DMS153 (cell line): ENCODE data around the gene GFY.
A peak's percentile ranks its signal among the peaks of the same experiment; 100 is the strongest.

ENCODE experiments used
- DNase-seq: peaks from one replicate; lab custom pipeline; 2025; lab: John Stamatoyannopoulos, UW

Gene GFY

DNA sequence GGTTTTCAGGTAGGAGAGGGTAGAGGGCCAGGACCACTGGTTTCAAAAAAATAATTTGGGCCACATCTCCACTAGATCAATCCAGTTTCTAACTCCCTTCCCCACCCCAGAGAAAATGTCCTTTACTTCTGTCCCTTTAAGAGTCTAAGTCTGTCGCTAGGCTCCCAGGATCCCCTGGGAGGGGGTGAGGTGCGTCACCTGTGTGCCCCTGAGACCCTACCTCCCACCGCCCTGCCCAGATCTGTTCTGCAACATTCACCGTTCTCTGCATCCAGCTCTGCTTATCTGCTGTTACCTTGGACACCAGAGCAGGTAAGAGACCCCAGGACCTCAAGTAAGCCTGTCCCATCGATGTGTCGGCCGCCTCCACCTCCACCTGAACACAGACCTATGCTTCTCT lies at the start of gene GFY:
Gene GFY, plus strand, starts transcription at position 211 of the 400 bp plus-strand sequence. CDS start 1,043 bp downstream, outside the sequence.
- no peak for DNase-seq

DNA sequence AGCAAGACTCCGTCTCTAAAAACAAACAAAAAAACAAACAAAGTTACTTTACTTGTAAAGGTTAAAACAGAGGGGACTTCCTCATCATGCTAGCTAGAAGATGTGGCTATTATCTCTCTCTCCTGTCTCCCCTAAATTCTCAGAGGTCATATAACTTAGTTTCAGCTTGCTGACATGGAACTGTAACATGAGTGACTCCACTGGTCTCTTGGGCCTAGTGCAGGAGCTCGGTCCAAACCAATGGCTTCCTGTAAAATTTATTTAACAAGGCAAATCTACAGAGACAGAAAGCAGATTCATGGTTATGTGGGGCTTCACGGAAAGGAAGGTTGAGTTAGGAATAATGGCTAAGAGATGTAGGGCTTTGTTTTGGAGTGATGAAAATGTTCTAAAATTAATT lies 46.7 kb upstream of the GFY start:
- no peak for DNase-seq

DNA sequence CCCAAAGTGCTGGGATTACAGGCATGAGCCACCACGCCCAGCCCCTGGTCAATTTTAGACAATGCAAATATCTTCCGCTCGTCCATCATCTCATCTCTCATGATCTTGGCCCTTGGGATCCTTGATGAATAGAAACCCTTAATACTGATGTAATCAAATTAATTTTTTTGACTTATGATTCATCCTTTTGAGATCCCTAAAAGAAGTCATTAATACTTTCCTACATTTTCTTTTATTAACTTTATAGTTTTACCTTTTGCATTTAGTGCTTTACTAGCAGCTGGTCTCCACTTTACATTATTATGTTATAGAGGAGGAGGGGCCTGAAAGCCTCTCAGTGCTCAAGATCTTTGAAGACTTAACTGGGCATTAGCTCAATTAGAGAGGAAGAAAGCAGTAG lies 44.8 kb upstream of the GFY start:
- no peak for DNase-seq

- no peak for DNase-seq
Observed at GRCh38 chr19:49382639-49383038, 42.5 kb upstream of the GFY start.

GRCh38 chr19:49383599-49383998 lies 41.6 kb upstream of the GFY start:
- no peak for DNase-seq

- peak; percentile 53 for DNase-seq
Observed at GRCh38 chr19:49387936-49388372, 37.2 kb upstream of the GFY start, which contains the start of gene KASH5. Gene KASH5, plus strand, starts transcription at chr19:49388249. Its CDS starts 2,635 bp downstream, at chr19:49390884.

- no peak for DNase-seq
Observed at GRCh38 chr19:49389406-49389805, 35.8 kb upstream of the GFY start.

GRCh38 chr19:49390131-49390928 lies 34.9 kb upstream of the GFY start:
- no peak for DNase-seq

DNA sequence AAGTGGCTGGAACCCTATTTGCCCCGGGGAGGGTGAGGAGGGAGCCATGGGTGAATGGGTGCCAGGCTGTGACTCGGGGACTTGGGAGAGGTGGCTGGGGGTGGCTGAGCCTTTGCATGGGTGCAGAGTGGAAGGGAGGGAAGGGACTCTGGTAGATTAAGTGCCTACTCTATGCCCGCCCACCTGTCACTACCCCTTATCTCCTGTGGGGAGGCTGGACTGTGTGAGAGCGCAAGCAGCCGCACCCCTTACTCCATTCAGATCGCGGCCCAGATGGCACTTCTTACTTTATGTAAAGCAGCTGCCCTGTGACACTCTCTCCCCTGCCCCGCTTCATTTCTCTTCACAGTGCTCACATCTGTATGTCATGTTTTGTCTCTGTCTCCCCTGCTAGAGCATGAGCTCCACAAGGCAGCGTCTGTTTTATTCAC lies 34.2 kb upstream of the GFY start:
- no peak for DNase-seq

- peak; percentile 66 for DNase-seq
Observed at GRCh38 chr19:49391581-49392399, 33.4 kb upstream of the GFY start.

DNA sequence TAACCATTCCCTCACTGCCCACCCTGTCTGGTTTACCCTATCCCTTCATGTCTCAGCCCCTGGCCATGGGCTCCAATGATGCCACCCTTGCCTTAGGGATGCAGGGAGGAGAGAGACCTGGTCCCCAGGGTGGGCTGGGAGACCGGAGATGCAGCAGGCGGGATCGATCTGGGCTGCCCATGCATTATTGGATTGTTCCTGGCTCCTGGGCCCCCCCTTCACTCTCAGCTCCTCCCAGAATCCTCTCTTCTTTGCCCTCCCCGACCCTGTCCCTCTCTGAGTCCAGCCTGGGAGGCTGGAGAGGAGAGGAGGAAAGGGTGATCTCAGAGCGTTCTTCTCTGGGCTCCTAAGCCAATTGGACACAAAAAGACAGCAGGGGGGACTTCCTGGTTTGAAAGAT lies 31.3 kb upstream of the GFY start:
- no peak for DNase-seq

- no peak for DNase-seq
Observed at GRCh38 chr19:49395581-49396407, 29.4 kb upstream of the GFY start.

DNA sequence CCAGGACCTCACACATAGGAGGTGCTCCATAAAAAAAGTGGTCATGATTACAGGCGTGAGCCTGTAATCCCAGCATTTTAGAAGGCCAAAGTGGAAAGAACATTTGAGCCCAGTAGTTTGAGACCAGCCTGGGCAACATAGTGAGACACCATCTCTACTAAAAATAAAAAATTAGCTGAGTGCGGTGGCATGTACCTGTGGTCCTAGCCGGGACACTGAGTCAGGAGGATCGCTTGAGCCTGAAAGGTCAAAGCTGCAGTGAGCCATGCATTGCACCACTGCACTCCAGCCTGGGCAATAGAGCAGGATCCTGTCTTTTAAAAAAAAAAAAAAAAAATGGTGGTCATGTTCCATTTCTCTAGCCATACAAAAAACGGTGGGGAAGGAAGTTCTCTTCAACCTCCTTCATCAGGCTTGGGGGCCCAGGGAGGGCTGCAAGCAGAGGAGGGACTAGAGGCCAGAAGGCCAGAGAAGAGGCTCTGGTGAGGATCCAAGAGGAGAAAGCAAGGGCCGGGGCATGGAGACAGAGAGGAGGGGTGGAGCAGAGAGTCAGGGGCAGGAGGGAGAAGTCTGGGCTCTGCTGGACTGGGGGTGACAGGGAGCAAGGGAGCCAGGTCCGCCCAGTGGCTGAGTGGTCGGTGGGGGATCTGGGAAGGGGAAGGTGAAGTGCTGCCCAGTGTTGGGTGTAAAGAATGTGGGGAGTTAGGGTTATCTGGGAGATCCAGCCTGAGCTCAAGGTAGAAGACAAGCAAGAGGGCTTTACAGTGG lies 28.3 kb upstream of the GFY start:
- DNase-seq = no peak

DNA sequence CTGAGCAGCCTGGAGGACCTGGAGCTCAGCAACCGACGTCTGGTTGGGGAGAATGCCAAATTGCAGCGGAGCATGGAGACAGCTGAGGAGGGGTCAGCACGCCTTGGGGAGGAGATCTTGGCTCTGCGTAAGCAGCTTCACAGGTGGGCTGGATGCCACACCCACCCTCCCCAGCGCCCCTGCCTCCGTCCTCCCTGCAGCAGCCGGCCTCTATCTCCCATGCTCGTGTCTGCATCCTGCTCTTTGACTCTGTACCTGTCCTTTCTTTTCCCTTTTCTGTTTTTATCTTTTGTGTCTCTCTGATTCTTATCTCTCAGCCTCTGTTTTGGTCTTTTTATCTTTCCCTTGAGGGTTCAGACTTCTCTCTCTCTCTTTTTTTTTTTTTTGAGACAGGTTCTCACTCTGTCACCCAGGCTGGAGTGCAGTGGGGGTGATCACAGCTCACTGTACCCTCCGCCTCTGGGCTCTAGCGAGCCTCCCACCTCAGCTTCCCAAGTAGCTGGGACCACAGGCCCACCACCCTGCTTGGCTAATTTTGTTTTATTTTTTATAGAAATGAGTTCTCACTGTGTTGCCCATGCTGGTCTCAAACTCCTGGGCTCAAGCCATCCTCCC lies 27.1 kb upstream of the GFY start:
- DNase-seq = no peak

DNA sequence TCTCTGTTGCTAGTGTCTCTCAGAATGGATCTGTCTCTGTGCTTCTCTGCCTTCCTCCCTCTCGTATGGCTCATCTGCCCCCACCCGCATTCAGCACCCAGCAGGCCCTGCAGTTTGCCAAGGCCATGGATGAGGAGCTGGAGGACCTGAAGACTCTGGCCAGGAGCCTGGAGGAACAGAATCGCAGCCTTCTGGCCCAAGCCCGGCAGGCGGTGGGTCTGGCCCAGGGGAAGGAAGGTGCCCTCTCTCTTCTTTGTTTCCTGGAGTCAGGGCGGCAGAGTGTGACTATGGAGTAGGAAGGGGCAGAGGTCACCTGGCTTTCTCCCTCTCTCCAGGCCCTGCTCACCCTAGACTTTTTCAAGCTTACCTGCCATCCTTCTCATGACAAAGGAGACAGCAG lies 26.3 kb upstream of the GFY start:
- DNase-seq = no peak

DNA sequence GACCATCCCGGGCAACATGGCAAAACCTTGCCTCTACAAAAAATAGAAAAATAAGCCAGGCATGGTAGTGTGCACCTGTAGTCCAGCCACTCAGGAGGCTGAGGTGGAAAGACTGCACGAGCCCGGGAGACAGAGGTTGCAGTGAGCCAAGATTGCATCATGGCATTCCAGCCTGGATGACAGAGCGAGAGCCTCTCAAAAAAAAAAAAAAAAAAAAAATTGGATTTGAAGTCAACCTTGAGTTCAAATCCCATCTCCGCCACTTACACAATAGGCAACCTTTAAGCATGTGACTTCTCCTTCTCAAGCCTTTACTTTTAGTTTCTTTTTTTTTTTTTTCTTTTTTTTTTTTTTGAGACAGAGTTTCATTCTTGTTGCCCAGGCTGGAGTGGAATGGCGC lies 25.2 kb upstream of the GFY start:
- no peak for DNase-seq

DNA sequence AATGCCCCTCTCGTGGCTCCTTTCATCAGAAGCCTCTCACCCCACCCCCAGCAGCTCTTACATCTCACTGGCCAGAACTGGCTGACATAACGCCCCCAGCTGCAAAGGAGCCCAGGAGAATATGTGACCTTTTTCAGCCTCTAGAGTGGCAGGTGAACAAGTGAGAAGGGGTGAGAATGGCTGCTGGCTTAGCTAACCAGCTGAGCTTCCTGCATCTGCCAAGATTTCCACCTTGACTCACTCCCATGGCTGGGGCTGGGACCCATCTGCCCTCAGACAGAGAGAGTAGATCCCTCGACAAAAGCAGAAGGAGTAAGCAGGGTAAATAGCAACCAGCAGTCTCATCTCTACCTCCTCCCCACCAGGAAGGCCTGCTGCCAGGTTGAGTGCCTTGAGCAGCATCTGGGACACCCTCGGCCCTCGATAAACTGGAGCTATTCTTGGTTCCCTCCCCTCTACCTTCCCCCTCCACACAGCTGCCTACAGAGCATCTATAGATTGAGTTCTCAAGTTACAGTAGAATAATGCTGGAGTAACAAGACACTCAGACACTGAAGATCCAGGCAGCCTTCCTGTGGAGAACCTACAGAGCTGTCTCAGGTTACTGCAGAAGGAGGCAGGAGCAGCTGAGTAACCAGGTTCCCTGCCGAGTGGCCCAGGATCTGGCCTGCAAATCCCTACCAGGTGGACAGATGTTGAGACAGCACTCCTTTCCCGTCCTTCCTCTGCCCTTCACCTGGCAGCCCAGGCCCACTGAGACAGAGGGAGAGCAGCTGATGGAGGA lies 21.6 kb upstream of the GFY start:
- DNase-seq = peak; percentile 59

- DNase-seq = no peak
Observed at GRCh38 chr19:49407079-49407478, 18.1 kb upstream of the GFY start.

- no peak for DNase-seq
Observed at GRCh38 chr19:49407482-49408015, 17.6 kb upstream of the GFY start.
